ENCODE measurements around the gene KIF9.

DNA sequence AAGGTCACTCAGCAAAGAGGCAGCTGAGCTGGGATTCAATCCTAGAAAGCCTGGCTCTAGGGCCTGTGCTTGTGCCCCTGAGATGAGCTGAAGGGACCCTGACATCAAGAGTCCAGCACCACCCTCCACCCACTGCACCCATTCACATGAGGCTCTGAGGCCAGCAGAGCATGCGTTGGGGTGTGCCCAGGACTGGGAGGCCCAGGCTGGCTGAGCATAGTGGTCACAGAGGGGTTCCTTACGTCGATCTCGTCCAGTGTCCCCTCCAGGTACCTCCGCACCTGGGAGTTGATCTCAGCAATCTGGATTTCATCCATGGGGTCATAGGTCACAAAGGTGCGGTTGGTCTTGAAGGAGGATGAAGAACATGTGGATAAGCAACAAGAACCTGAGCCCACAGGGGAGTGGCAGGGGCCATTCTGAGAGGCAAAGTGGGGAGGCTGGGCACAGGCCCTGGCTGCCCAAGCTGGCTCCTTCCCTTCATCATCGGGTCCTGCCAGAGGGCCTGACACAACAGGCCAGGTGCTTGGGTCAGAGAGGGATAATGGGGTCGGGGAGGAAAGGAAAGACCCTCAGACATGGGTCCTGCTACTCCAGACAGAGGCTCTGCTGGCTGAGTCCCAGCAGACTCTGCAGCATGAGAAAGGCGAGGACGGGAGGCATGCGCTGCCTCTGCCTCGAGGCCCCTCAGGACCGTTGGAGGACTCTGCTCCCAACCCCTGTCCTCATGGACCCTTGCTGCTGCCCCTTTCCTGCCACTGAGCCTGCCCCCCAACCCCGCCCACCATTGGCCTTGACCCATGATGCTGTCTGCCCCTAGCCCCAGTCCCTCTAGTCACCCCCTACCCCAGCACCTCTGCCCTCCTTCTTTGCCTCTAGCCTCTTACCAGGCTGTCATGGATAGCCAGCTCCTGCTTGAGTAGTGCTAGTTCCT lies 35.2 kb downstream of the KIF9 start:
- no peak for TF ChIP-seq EZH2 (IDR thresholded peaks at IDR 0.05)
- no peak for TF ChIP-seq POLR2AphosphoS5 (IDR thresholded peaks at IDR 0.05; ENCODE audit: borderline replicate concordance, low read depth, low read length)
- TF ChIP-seq FOXP2 (optimal IDR thresholded peaks at IDR 0.05; ENCODE audit: control extremely low read depth, extremely low read length, insufficient read depth) = no peak

Measured in SK-N-MC (cell line).